Fibroblast of the conjunctiva (primary cell): Measurements from ENCODE around the gene APOB.

Source experiments
- DNase-seq: peaks from one replicate; pipeline ENCODE4 v3.0.0-alpha.2; 2010; ENCODE audit warnings: low read depth

The APOB gene

GRCh38 chr2:21004181-21004572, 39.7 kb downstream of the APOB start:
- DNase-seq, result no peak

GRCh38 chr2:21003572-21004180, 40.2 kb downstream of the APOB start:
- DNase-seq, result no peak

GRCh38 chr2:21002814-21003192, 41.1 kb downstream of the APOB start:
- DNase-seq, result no peak

- no peak for DNase-seq
Measured at GRCh38 chr2:21001988-21002813, 41.7 kb downstream of the APOB start.

- DNase-seq, result no peak
Measured at GRCh38 chr2:21001225-21001946, 42.5 kb downstream of the APOB start.

GRCh38 chr2:20999906-21000645, 43.8 kb downstream of the APOB start:
- no peak for DNase-seq

- no peak for DNase-seq
Measured at GRCh38 chr2:20998972-20999905, 44.6 kb downstream of the APOB start.

GRCh38 chr2:20997953-20998722, 45.7 kb downstream of the APOB start:
- DNase-seq, result no peak

- DNase-seq, result no peak
Measured at GRCh38 chr2:20994130-20994529, 49.7 kb downstream of the APOB start.

- no peak for DNase-seq
Measured at GRCh38 chr2:20992201-20992711, 51.6 kb downstream of the APOB start.

GRCh38 chr2:20990442-20991430, 53.1 kb downstream of the APOB start:
- no peak for DNase-seq

GRCh38 chr2:20989404-20989803, 54.5 kb downstream of the APOB start:
- no peak for DNase-seq

- DNase-seq, result no peak
Measured at GRCh38 chr2:20988905-20989304, 55.0 kb downstream of the APOB start.

GRCh38 chr2:20986024-20986939, 57.6 kb downstream of the APOB start:
- DNase-seq, result no peak

GRCh38 chr2:20985062-20985461, 58.8 kb downstream of the APOB start:
- no peak for DNase-seq

GRCh38 chr2:20984408-20984807, 59.5 kb downstream of the APOB start:
- DNase-seq, result no peak

- DNase-seq, result no peak
Measured at GRCh38 chr2:20983844-20984243, 60.0 kb downstream of the APOB start.

- no peak for DNase-seq
Measured at GRCh38 chr2:20982861-20983260, 61.0 kb downstream of the APOB start.
